Retina (tissue), 1 donor: ENCODE results near the gene TUBB3.
"Not testable (repeated sequence)": the region's sequence is repeated elsewhere in the genome, so short reads cannot be mapped to it uniquely, and the experiment has no call there.

Source experiments
- DNase-seq: peaks from one replicate; pipeline ENCODE4 v3.0.0-alpha.2; 2016

Gene TUBB3

GRCh38 chr16:89902980-89903379 lies 20.2 kb upstream of the TUBB3 start:
- no peak for DNase-seq

GRCh38 chr16:89903908-89904515 lies 19.1 kb upstream of the TUBB3 start:
- no peak for DNase-seq

- DNase-seq = no peak
Observed at GRCh38 chr16:89904606-89905510, 18.3 kb upstream of the TUBB3 start.

- DNase-seq = no peak
Observed at GRCh38 chr16:89905511-89906139, 17.5 kb upstream of the TUBB3 start.

GRCh38 chr16:89906140-89907025 lies 16.8 kb upstream of the TUBB3 start:
- no peak for DNase-seq

GRCh38 chr16:89907055-89907814 lies 15.9 kb upstream of the TUBB3 start:
- no peak for DNase-seq

GRCh38 chr16:89908236-89908635 lies 14.9 kb upstream of the TUBB3 start:
- no peak for DNase-seq

- peak; percentile 81 for DNase-seq
Observed at GRCh38 chr16:89909777-89910716, 13.1 kb upstream of the TUBB3 start.

GRCh38 chr16:89910717-89911354 lies 12.3 kb upstream of the TUBB3 start:
- no peak for DNase-seq

- DNase-seq = no peak
Observed at GRCh38 chr16:89911375-89911774, 11.8 kb upstream of the TUBB3 start.

- DNase-seq = no peak
Observed at GRCh38 chr16:89912143-89912542, 11.0 kb upstream of the TUBB3 start.

GRCh38 chr16:89912627-89913026 lies 10.5 kb upstream of the TUBB3 start:
- DNase-seq = no peak

- no peak for DNase-seq
Observed at GRCh38 chr16:89913408-89914387, 9.4 kb upstream of the TUBB3 start.

- not testable (repeated sequence) for DNase-seq
Observed at GRCh38 chr16:89914642-89915285, 8.4 kb upstream of the TUBB3 start.

GRCh38 chr16:89915303-89916232 lies 7.6 kb upstream of the TUBB3 start:
- no peak for DNase-seq

- DNase-seq = peak; percentile 87
Observed at GRCh38 chr16:89917773-89918452, 5.2 kb upstream of the TUBB3 start.
